ENCODE results near the gene CREB3L1. TPM values are rescaled to one million over a fixed set of nuclear protein-coding genes. Genes with fewer than 3 reads are reported as not detected.

CREB3L1 gene
- total RNA-seq, 1 experiment from 2014 or later, result 3.3 TPM

DNA sequence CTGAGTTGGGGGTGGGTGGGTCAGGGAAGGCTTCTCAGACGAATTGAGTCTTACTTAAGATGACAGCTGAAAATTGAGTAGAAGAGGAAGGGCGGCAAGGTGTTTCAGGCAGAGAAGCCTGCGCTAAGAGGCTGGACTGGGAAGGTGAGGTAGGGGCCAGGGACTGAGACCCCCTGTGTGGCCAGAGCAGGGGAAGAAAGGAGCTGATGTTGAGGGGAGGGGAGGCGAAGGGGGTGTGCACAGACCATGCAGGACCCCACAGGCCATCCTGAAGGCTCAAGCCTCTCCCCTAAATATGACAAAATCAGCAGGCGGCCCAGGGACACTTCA lies 40.6 kb upstream of the CREB3L1 start:
- H2BK20ac ChIP-seq (ENCODE audit: low read depth, low read length, poor library complexity, severe bottlenecking), result no peak overlapping the region
- no peak overlapping the region for H3T11ph ChIP-seq (ENCODE audit: low read length)
- H4K91ac ChIP-seq (ENCODE audit: insufficient read length, low read depth, low read length), result no peak overlapping the region
- peak overlapping the region; percentile 57 for H3K4me2 ChIP-seq (ENCODE audit: insufficient read depth, insufficient read length, low read length)
- H3K56ac ChIP-seq (ENCODE audit: insufficient read length, low read depth, low read length), result no peak overlapping the region
- H3K9me3 Mint-ChIP-seq, result peaks cover 8 to 14% of the 10 kb centered on the region in 2 experiments; a peak in 4 of 5 replicates
- no peak overlapping the region for H2BK120ac ChIP-seq (ENCODE audit: low read depth, low read length, poor library complexity, severe bottlenecking)
- H3K36me3 Mint-ChIP-seq (ENCODE audit: insufficient read depth in 1 of 3, low read depth in 3 of 3), result peaks cover 0 to 8% (median 2%) of the 10 kb centered on the region in 3 experiments; a peak in 4 of 7 replicates
- no CpG with 5 or more reads among the region's 5 CpGs for WGBS (ENCODE audit: extremely low coverage, insufficient read length, low lambda C conversion rate)
- H2AK5ac ChIP-seq (ENCODE audit: insufficient read length, low read length), result no peak overlapping the region
- peaks cover 27 to 36% of the 10 kb centered on the region in 2 experiments for H3K4me1 Mint-ChIP-seq
- H3K14ac ChIP-seq (ENCODE audit: insufficient read depth, low read length), result no peak overlapping the region
- H3K4ac ChIP-seq (ENCODE audit: low read depth, low read length), result no peak overlapping the region
- peaks cover 4% of the 10 kb centered on the region; the same call in 1 of the 2 replicates for H3K27me3 ChIP-seq (ENCODE audit: insufficient read depth, low read length)
- H3K23ac ChIP-seq (ENCODE audit: insufficient read length, low read depth, low read length), result no peak overlapping the region
- H3K23me2 ChIP-seq (ENCODE audit: insufficient read length, low read depth, low read length, poor library complexity, severe bottlenecking), result peaks cover 20% of the 10 kb centered on the region
- H2BK15ac ChIP-seq (ENCODE audit: low read depth, low read length), result no peak overlapping the region
- TF ChIP-seq, protein P1, sequence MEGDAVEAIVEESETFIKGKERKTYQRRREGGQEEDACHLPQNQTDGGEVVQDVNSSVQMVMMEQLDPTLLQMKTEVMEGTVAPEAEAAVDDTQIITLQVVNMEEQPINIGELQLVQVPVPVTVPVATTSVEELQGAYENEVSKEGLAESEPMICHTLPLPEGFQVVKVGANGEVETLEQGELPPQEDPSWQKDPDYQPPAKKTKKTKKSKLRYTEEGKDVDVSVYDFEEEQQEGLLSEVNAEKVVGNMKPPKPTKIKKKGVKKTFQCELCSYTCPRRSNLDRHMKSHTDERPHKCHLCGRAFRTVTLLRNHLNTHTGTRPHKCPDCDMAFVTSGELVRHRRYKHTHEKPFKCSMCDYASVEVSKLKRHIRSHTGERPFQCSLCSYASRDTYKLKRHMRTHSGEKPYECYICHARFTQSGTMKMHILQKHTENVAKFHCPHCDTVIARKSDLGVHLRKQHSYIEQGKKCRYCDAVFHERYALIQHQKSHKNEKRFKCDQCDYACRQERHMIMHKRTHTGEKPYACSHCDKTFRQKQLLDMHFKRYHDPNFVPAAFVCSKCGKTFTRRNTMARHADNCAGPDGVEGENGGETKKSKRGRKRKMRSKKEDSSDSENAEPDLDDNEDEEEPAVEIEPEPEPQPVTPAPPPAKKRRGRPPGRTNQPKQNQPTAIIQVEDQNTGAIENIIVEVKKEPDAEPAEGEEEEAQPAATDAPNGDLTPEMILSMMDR (conservative IDR thresholded peaks at IDR 0.05), result no peak
- no peaks in the 10 kb centered on the region for H3K79me1 ChIP-seq (ENCODE audit: insufficient read depth, low read depth, low read length, poor library complexity, severe bottlenecking)
- DNase-seq, result no peak
- no peak overlapping the region for H2AFZ ChIP-seq (ENCODE audit: low read length)
- no peak overlapping the region for H3K9ac ChIP-seq (ENCODE audit: extremely low read depth, insufficient read length, low read length)
- H4K8ac ChIP-seq (replicated peaks; ENCODE audit: insufficient read length, low read depth, low read length), result no peak overlapping the region
- no peak overlapping the region for H3K18ac ChIP-seq (ENCODE audit: insufficient read length, low read depth, low read length)
- no peak overlapping the region for H4K5ac ChIP-seq (ENCODE audit: insufficient read length, low read depth, low read length)
- no peaks in the 10 kb centered on the region for H4K20me1 ChIP-seq (ENCODE audit: control insufficient read depth, insufficient read depth, insufficient read length)
- peaks cover 5% of the 10 kb centered on the region for H3K9me3 ChIP-seq (ENCODE audit: control insufficient read depth, low read depth, low read length)
- H2BK5ac ChIP-seq (ENCODE audit: insufficient read length, low read length), result no peak overlapping the region
- H3K27ac ChIP-seq (ENCODE audit: insufficient read length, low read depth, low read length), result no peak overlapping the region
- H3K79me2 ChIP-seq (ENCODE audit: insufficient read depth, low read length), result no peaks in the 10 kb centered on the region
- no peak overlapping the region for H3K27ac Mint-ChIP-seq
- no peak overlapping the region for H2BK12ac ChIP-seq (ENCODE audit: insufficient read length, low read depth, low read length)
- no peaks in the 10 kb centered on the region for H3K4me1 ChIP-seq (ENCODE audit: insufficient read depth, low read length)
- H3K4me3 Mint-ChIP-seq, result peak overlapping the region; percentile 76 to 87
- peaks cover 45% of the 10 kb centered on the region for H3K27me3 Mint-ChIP-seq (ENCODE audit: low read depth)
